ENCODE data around the gene RNF157. TPM values are rescaled to one million over a fixed set of nuclear protein-coding genes. Genes with fewer than 3 reads are reported as not detected.

RNF157 gene
- total RNA-seq, 1 experiment from 2014 or later = 4.6 TPM

- no peak overlapping the region for H3K4me3 ChIP-seq
- no peak for DNase-seq (ENCODE audit: low read depth in 1 of 2, low spot score in 2 of 2)
- H3K36me3 ChIP-seq = no peaks in the 10 kb centered on the region
- H3K27me3 ChIP-seq (replicated peaks) = no peaks in the 10 kb centered on the region
- H3K4me1 ChIP-seq (replicated peaks) = no peaks in the 10 kb centered on the region
- no peak overlapping the region for H3K27ac ChIP-seq
- no peaks in the 10 kb centered on the region for H3K9me3 ChIP-seq (replicated peaks)
Measured at GRCh38 chr17:76131692-76132573, 108.4 kb downstream of the RNF157 start.

GRCh38 chr17:76131051-76131691 lies 109.1 kb downstream of the RNF157 start:
- Histone ChIP-seq H3K4me3 (no peak overlapping the region), H3K9me3 (replicated peaks) (no peaks in the 10 kb centered on the region), H3K4me1 (replicated peaks) (no peaks in the 10 kb centered on the region), H3K27me3 (replicated peaks) (no peaks in the 10 kb centered on the region), H3K27ac (no peak overlapping the region), H3K36me3 (no peaks in the 10 kb centered on the region)
- no peak for DNase-seq (ENCODE audit: low read depth in 1 of 2, low spot score in 2 of 2)

GRCh38 chr17:76130473-76130872 lies 109.8 kb downstream of the RNF157 start:
- 0 out of 2 replicates have a peak, but pooled peaks cover 3% of the 10 kb centered on the region for H3K27me3 ChIP-seq (replicated peaks)
- H3K4me1 ChIP-seq (replicated peaks) = no peaks in the 10 kb centered on the region
- no peaks in the 10 kb centered on the region for H3K36me3 ChIP-seq
- no peak overlapping the region for H3K27ac ChIP-seq
- H3K9me3 ChIP-seq (replicated peaks) = no peaks in the 10 kb centered on the region
- peak in 1 of 2 experiments; percentile 48 for DNase-seq (ENCODE audit: low read depth in 1 of 2, low spot score in 2 of 2)
- H3K4me3 ChIP-seq = no peak overlapping the region

GRCh38 chr17:76125922-76126321 lies 114.4 kb downstream of the RNF157 start:
- H3K27ac ChIP-seq = no peak overlapping the region
- H3K4me1 ChIP-seq (replicated peaks) = peaks cover 8% of the 10 kb centered on the region; the same call in 1 of the 2 replicates
- no peak for DNase-seq (ENCODE audit: low read depth in 1 of 2, low spot score in 2 of 2)
- H3K9me3 ChIP-seq (replicated peaks) = no peaks in the 10 kb centered on the region
- H3K27me3 ChIP-seq (replicated peaks) = 0 out of 2 replicates have a peak, but pooled peaks cover 3% of the 10 kb centered on the region
- no peak overlapping the region for H3K4me3 ChIP-seq
- H3K36me3 ChIP-seq = no peaks in the 10 kb centered on the region

GRCh38 chr17:76125391-76125675 lies 115.0 kb downstream of the RNF157 start:
- H3K4me1 ChIP-seq (replicated peaks) = peaks cover 8% of the 10 kb centered on the region; the same call in 1 of the 2 replicates
- H3K4me3 ChIP-seq = no peak overlapping the region
- no peaks in the 10 kb centered on the region for H3K36me3 ChIP-seq
- H3K9me3 ChIP-seq (replicated peaks) = no peaks in the 10 kb centered on the region
- no peak for DNase-seq (ENCODE audit: low read depth in 1 of 2, low spot score in 2 of 2)
- 0 out of 2 replicates have a peak, but pooled peaks cover 3% of the 10 kb centered on the region for H3K27me3 ChIP-seq (replicated peaks)
- H3K27ac ChIP-seq = no peak overlapping the region

- Histone ChIP-seq H3K4me1 (replicated peaks) (peaks cover 8% of the 10 kb centered on the region; the same call in 1 of the 2 replicates), H3K27ac (no peak overlapping the region), H3K36me3 (no peaks in the 10 kb centered on the region), H3K4me3 (no peak overlapping the region), H3K27me3 (replicated peaks) (0 out of 2 replicates have a peak, but pooled peaks cover 3% of the 10 kb centered on the region), H3K9me3 (replicated peaks) (no peaks in the 10 kb centered on the region)
- no peak for DNase-seq (ENCODE audit: low read depth in 1 of 2, low spot score in 2 of 2)
Measured at GRCh38 chr17:76124582-76125390, 115.5 kb downstream of the RNF157 start.

GRCh38 chr17:76123749-76124581 lies 116.3 kb downstream of the RNF157 start:
- 0 out of 2 replicates have a peak, but pooled peaks cover 3% of the 10 kb centered on the region for H3K27me3 ChIP-seq (replicated peaks)
- H3K4me1 ChIP-seq (replicated peaks) = peaks cover 8% of the 10 kb centered on the region; the same call in 1 of the 2 replicates
- no peak for DNase-seq (ENCODE audit: low read depth in 1 of 2, low spot score in 2 of 2)
- H3K4me3 ChIP-seq = no peak overlapping the region
- no peaks in the 10 kb centered on the region for H3K9me3 ChIP-seq (replicated peaks)
- H3K36me3 ChIP-seq = no peaks in the 10 kb centered on the region
- no peak overlapping the region for H3K27ac ChIP-seq

GRCh38 chr17:76123191-76123499 lies 117.1 kb downstream of the RNF157 start:
- no peaks in the 10 kb centered on the region for H3K36me3 ChIP-seq
- H3K4me3 ChIP-seq = no peak overlapping the region
- H3K27me3 ChIP-seq (replicated peaks) = 0 out of 2 replicates have a peak, but pooled peaks cover 3% of the 10 kb centered on the region
- H3K27ac ChIP-seq = no peak overlapping the region
- peaks cover 8% of the 10 kb centered on the region; the same call in 1 of the 2 replicates for H3K4me1 ChIP-seq (replicated peaks)
- H3K9me3 ChIP-seq (replicated peaks) = no peaks in the 10 kb centered on the region
- no peak for DNase-seq (ENCODE audit: low read depth in 1 of 2, low spot score in 2 of 2)

- Histone ChIP-seq H3K36me3 (no peaks in the 10 kb centered on the region), H3K27ac (no peak overlapping the region), H3K4me3 (no peak overlapping the region), H3K4me1 (replicated peaks) (peaks cover 8% of the 10 kb centered on the region; the same call in 1 of the 2 replicates), H3K9me3 (replicated peaks) (no peaks in the 10 kb centered on the region), H3K27me3 (replicated peaks) (0 out of 2 replicates have a peak, but pooled peaks cover 3% of the 10 kb centered on the region)
- DNase-seq (ENCODE audit: low read depth in 1 of 2, low spot score in 2 of 2) = no peak
Measured at GRCh38 chr17:76122431-76123190, 117.7 kb downstream of the RNF157 start.

GRCh38 chr17:76121932-76122430 lies 118.3 kb downstream of the RNF157 start:
- Histone ChIP-seq H3K4me3 (no peak overlapping the region), H3K27ac (no peak overlapping the region), H3K36me3 (no peaks in the 10 kb centered on the region), H3K9me3 (replicated peaks) (no peaks in the 10 kb centered on the region), H3K4me1 (replicated peaks) (peaks cover 8% of the 10 kb centered on the region; the same call in 1 of the 2 replicates), H3K27me3 (replicated peaks) (0 out of 2 replicates have a peak, but pooled peaks cover 3% of the 10 kb centered on the region)
- no peak for DNase-seq (ENCODE audit: low read depth in 1 of 2, low spot score in 2 of 2)

- no peak for DNase-seq (ENCODE audit: low read depth in 1 of 2, low spot score in 2 of 2)
- Histone ChIP-seq H3K36me3 (no peaks in the 10 kb centered on the region), H3K4me1 (replicated peaks) (peaks cover 8% of the 10 kb centered on the region; the same call in 1 of the 2 replicates), H3K9me3 (replicated peaks) (no peaks in the 10 kb centered on the region), H3K27me3 (replicated peaks) (no peaks in the 10 kb centered on the region), H3K27ac (no peak overlapping the region), H3K4me3 (no peak overlapping the region)
Measured at GRCh38 chr17:76120658-76121008, 119.7 kb downstream of the RNF157 start.
